Omental fat pad (tissue), 4 donors: ENCODE measurements around the gene ZMIZ1. TPM values are rescaled to one million over a fixed set of nuclear protein-coding genes. Genes with fewer than 3 reads are reported as not detected.

Experiments
- ATAC-seq: fragments of 150-250 bp; one replicate; pipeline ENCODE4 v1.9.1; 2016; ENCODE audit warnings: mild to moderate bottlenecking, moderate library complexity; ENCODE audit not compliant: low FRiP score
- DNase-seq: peaks from one replicate; pipeline ENCODE4 v3.0.0-alpha.2; 2019; ENCODE audit warnings: low spot score
- CTCF ChIP-seq, 3 donors: fragments of 450-650 bp; IDR thresholded peaks; one replicate each; pipeline ENCODE4 v1.5.1; 2016 to 2017; ENCODE audit warnings: antibody characterized with exemption in 3 of 3, mild to moderate bottlenecking in 3 of 3, moderate library complexity in 2 of 3
- total RNA-seq, 4 donors: library from RNA; depleted of rRNA; stranded (reverse); fragments of >200 nt; gene quantifications; one replicate each; pipeline ENCODE4 v1.1.0, GENCODE V29; 2016

The ZMIZ1 gene
- total RNA-seq, 4 donors from 2014 or later, result 24.2 to 64.8 (median 43.1) TPM

GRCh38 chr10:79268161-79268601, 199.4 kb downstream of the ZMIZ1 start:
- no peak for TF ChIP-seq CTCF (IDR thresholded peaks at IDR 0.05)
- ATAC-seq (no peak), DNase-seq (no peak)

DNA sequence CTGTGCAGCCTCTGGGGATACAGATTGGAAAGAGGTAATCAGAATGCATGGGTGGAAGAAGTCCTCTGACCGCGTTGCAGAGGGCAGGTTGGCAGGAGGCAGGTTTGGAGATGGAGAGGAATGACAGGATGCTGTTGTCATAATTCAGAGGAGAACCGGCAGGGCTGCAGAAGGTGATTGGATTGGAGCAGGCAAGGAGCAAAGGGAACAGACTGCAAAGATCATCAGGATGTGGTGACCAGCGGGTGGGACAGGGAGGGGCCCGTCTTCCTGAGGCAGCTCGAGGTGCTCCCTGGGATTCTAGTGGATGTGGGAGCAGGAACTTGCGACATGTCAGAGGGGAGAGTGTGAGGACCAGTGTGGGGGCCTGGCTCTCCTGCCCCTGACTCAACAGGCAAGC, 200.0 kb downstream of the ZMIZ1 start:
- ATAC-seq (no peak), DNase-seq (no peak)
- no peak for TF ChIP-seq CTCF (IDR thresholded peaks at IDR 0.05)

- DNase-seq (no peak), ATAC-seq (no peak)
- no peak for TF ChIP-seq CTCF (IDR thresholded peaks at IDR 0.05)
Measured at GRCh38 chr10:79269443-79269842, 200.7 kb downstream of the ZMIZ1 start.

DNA sequence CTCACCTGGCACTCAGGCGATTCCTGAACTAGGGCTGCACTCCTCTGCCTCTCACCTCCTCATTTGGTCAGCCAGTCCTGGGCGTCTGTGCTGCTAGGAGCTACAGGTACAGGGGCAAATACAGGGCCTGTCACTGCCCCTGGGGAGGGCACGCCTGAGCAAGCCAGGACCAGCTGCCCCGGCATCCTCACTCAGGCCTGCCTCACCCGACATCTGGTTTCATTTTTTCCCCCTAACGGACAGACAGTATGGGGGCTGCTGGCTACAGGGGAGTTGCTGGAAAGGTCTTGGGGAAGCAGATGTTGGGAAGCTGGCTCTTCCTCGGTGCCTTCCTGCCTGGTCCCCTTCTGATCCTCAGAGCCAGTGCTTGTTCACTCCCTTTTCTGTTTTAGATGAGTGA, 201.2 kb downstream of the ZMIZ1 start:
- ATAC-seq, result no peak
- no peak for DNase-seq
- TF ChIP-seq CTCF (IDR thresholded peaks at IDR 0.05), result no peak

DNA sequence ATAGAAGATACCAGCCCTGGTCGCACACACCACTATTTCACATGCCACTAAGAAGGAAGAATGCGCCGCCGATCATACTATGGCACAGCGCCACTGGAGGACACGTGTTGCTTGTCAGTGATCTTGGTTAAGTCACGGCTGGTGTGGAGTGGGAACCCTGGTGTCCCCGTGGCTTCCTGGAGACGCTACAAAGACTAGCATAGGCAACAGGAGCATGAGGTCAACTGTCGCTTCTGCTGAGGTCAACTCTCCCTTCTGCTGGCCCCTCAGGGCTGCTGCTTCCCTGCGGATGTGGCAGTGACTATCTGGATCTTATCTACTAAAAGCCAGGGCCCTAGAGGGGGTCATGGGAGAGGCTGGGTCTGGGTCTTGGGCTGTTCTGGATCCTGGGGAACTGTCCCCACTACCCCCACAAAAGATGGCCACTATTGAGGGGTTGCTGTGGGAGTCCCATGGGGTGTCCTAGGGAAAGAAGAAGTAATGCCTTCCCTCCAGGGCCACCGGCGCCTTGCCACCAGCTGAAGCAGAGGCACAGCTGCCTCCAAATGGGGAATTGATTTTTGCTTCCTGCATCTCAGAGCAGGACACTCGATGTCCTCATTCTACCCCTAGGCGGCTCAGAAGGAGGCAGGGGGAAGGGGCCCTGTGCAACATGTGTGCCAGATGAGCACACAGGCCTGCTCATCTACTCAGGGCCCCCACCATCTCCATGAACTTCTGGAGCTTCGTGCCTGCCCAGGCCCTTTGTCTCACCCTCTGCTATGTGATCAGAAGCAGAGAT, 201.9 kb downstream of the ZMIZ1 start:
- DNase-seq (no peak), ATAC-seq (no peak)
- TF ChIP-seq CTCF (IDR thresholded peaks at IDR 0.05), result no peak

DNA sequence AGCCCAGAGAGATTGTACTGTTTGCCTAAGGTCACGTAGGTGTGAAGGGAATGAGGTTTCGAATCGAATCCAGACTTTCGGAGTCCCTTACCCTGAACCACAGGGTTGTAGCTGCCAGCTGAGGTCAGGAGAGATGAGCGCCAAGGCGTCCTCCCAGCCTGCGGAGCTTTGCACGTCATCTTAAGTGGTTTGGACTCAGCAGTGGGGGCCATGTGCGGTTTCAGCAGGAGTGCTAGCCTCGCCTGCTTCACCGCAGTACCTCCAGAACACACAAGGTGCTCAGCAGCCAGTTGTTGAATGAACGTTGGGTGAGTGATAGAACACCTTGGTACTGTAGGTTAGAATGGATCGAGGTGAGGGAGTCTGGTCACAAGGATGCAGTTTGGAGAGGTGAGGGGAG, 203.6 kb downstream of the ZMIZ1 start:
- ATAC-seq, result no peak
- DNase-seq, result no peak

More for the DNA sequence above, 203.6 kb downstream of the ZMIZ1 start:
- no peak for TF ChIP-seq CTCF (IDR thresholded peaks at IDR 0.05)
